Astrocyte (in vitro differentiated cells and primary cell): ENCODE measurements around the gene ARL15. TPM values are rescaled to one million over a fixed set of nuclear protein-coding genes. Genes with fewer than 3 reads are reported as not detected.

ENCODE experiments used
- DNase-seq: peaks from one replicate; pipeline ENCODE4 v3.0.0-alpha.2; 2010; ENCODE audit warnings: low read depth
- FAIRE-seq: peaks from 2 replicates; lab custom pipeline; 2011; peaks lifted over from hg19 to GRCh38; lab: Jason Lieb, UNC
- H2AFZ ChIP-seq: 2 replicates; pipeline ENCODE4 v1.6.0; 2012; ENCODE audit warnings: low read depth, low read length, inconsistent platforms
- H3K27ac ChIP-seq: 2 replicates; pipeline ENCODE4 v1.5.1; 2011; ENCODE audit warnings: low read depth, low read length, inconsistent platforms
- H3K27me3 ChIP-seq: 2 replicates; pipeline ENCODE4 v1.6.0; 2011; ENCODE audit warnings: low read length, inconsistent platforms; ENCODE audit not compliant: insufficient read depth
- H3K36me3 ChIP-seq: 2 replicates; pipeline ENCODE4 v1.5.1; 2011; ENCODE audit warnings: low read length, inconsistent platforms; ENCODE audit not compliant: insufficient read depth
- H3K4me1 ChIP-seq: 2 replicates; pipeline ENCODE4 v1.5.1; 2011; ENCODE audit warnings: low read length, inconsistent platforms; ENCODE audit not compliant: insufficient read depth
- H3K4me2 ChIP-seq: 2 replicates; pipeline ENCODE4 v1.6.0; 2012; ENCODE audit warnings: low read length, inconsistent platforms
- H3K4me3 ChIP-seq: 2 replicates; pipeline ENCODE4 v1.5.1; 2011; ENCODE audit warnings: low read depth, mild to moderate bottlenecking, low read length, inconsistent platforms; ENCODE audit not compliant: insufficient read depth
- H3K79me2 ChIP-seq: 2 replicates; pipeline ENCODE4 v1.6.0; 2012; ENCODE audit warnings: mild to moderate bottlenecking, low read length, inconsistent platforms; ENCODE audit not compliant: insufficient read depth
- H3K9ac ChIP-seq: 2 replicates; pipeline ENCODE4 v1.6.0; 2012; ENCODE audit warnings: mild to moderate bottlenecking, low read length, inconsistent platforms
- H3K9me3 ChIP-seq: 2 replicates; pipeline ENCODE4 v1.5.1; 2012; ENCODE audit warnings: low read depth, mild to moderate bottlenecking, low read length, inconsistent platforms; ENCODE audit not compliant: insufficient read depth
- H4K20me1 ChIP-seq: 2 replicates; pipeline ENCODE4 v1.6.0; 2012; ENCODE audit warnings: low read length, inconsistent platforms; ENCODE audit not compliant: insufficient read depth
- H3K27ac Mint-ChIP-seq: one replicate; pipeline ENCODE4 v1.8.0; 2021; ENCODE audit warnings: mild to moderate bottlenecking, mixed read lengths; ENCODE audit not compliant: unreplicated experiment
- H3K27me3 Mint-ChIP-seq: one replicate; pipeline ENCODE4 v1.8.0; 2021; ENCODE audit warnings: low read depth, mixed read lengths; ENCODE audit not compliant: unreplicated experiment
- H3K36me3 Mint-ChIP-seq: one replicate; pipeline ENCODE4 v1.8.0; 2021; ENCODE audit warnings: low read depth, mixed read lengths; ENCODE audit not compliant: unreplicated experiment
- H3K4me1 Mint-ChIP-seq: one replicate; pipeline ENCODE4 v1.8.0; 2021; ENCODE audit warnings: low read depth, mixed read lengths; ENCODE audit not compliant: unreplicated experiment
- H3K4me3 Mint-ChIP-seq: one replicate; pipeline ENCODE4 v1.8.0; 2021; ENCODE audit warnings: mild to moderate bottlenecking, moderate library complexity, mixed read lengths; ENCODE audit not compliant: unreplicated experiment
- H3K9me3 Mint-ChIP-seq: one replicate; pipeline ENCODE4 v1.8.0; 2021; ENCODE audit warnings: mild to moderate bottlenecking, mixed read lengths; ENCODE audit not compliant: unreplicated experiment
- CTCF ChIP-seq: IDR thresholded peaks from 2 replicates; pipeline ENCODE4 v1.5.1; 2011; ENCODE audit warnings: low read depth, mild to moderate bottlenecking, inconsistent platforms, low read length, moderate library complexity; ENCODE audit not compliant: insufficient read depth
- EZH2 ChIP-seq: IDR thresholded peaks from 2 replicates; pipeline ENCODE4 v1.6.1; 2012; ENCODE audit warnings: mild to moderate bottlenecking, low read length, inconsistent platforms; ENCODE audit not compliant: insufficient read depth
- total RNA-seq: library from RNA; stranded (reverse); gene quantifications from 2 replicates; pipeline ENCODE4 v1.2.1, GENCODE V29; 2021

The ARL15 gene
- total RNA-seq, 1 donor from 2014 or later: 29.1 TPM

DNA sequence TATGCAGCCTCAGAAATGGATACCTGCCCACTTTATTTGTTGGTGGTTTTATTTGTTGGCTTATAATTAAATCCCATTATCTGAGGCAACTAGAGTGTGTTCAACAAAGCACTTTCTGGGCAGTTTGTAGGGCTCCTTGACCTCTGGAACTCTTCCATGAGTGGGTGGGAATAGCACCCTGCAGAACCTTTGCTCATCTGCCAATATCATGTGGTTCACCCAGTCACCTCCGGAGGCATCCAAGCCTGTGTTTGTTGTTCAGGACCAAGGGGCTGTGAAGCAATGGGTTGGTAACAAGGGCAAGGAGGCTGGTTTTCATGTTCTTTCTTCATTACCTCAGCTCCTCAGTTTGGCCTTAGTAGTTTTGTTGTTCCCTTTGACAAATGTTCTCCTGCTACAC is 436.0 kb downstream of the ARL15 start:
- no peaks in the 10 kb centered on the region for H4K20me1 ChIP-seq
- H3K27me3 ChIP-seq: no peaks in the 10 kb centered on the region
- no peak overlapping the region for H2AFZ ChIP-seq
- FAIRE-seq (no peak), DNase-seq (no peak)
- H3K4me3 ChIP-seq: no peak overlapping the region
- H3K36me3 ChIP-seq: no peaks in the 10 kb centered on the region
- no peaks in the 10 kb centered on the region for H3K4me1 ChIP-seq
- no peak overlapping the region for H3K9ac ChIP-seq
- H3K27ac ChIP-seq: no peak overlapping the region
- TF ChIP-seq EZH2 (no peak), CTCF (no peak)
- no peaks in the 10 kb centered on the region for H3K9me3 Mint-ChIP-seq
- peaks cover 8% of the 10 kb centered on the region for H3K4me1 Mint-ChIP-seq
- H3K27me3 Mint-ChIP-seq: no peaks in the 10 kb centered on the region
- no peaks in the 10 kb centered on the region for H3K79me2 ChIP-seq
- no peak overlapping the region for H3K27ac Mint-ChIP-seq
- no peak overlapping the region for H3K4me2 ChIP-seq
- H3K9me3 ChIP-seq: no peaks in the 10 kb centered on the region
- H3K4me3 Mint-ChIP-seq: no peak overlapping the region
- peaks cover 4% of the 10 kb centered on the region for H3K36me3 Mint-ChIP-seq

DNA sequence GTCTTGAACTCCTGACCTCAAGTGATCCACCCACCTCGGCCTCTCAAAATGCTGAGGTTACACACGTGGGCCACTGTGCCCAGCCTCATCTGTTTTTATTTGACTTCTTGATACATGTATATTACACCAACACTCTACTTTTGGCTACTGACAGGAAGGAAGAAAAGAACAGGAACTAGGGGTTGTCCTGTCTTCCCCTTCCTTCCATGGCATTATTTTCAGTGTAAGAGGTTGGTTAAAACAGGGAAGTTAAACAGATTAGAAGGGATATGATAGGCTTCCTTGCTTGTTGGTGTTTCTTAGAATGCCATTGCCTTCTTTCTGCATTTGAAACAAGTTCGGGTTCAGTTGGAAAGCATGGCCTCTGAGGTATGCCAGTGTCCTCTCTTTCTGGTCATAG is 437.1 kb downstream of the ARL15 start:
- H3K27ac Mint-ChIP-seq: no peak overlapping the region

More for the DNA sequence above, 437.1 kb downstream of the ARL15 start:
- H3K4me1 Mint-ChIP-seq: peaks cover 8% of the 10 kb centered on the region
- no peak for DNase-seq
- no peaks in the 10 kb centered on the region for H3K27me3 Mint-ChIP-seq
- Histone ChIP-seq H3K27me3 (no peaks in the 10 kb centered on the region), H3K4me3 (no peak overlapping the region), H3K79me2 (no peaks in the 10 kb centered on the region), H2AFZ (no peak overlapping the region), H3K9ac (no peak overlapping the region), H3K9me3 (no peaks in the 10 kb centered on the region), H3K4me2 (no peak overlapping the region), H3K36me3 (no peaks in the 10 kb centered on the region), H3K27ac (no peak overlapping the region), H4K20me1 (no peaks in the 10 kb centered on the region), H3K4me1 (no peaks in the 10 kb centered on the region)
- peaks cover 4% of the 10 kb centered on the region for H3K36me3 Mint-ChIP-seq
- H3K4me3 Mint-ChIP-seq: no peak overlapping the region
- H3K9me3 Mint-ChIP-seq: no peaks in the 10 kb centered on the region
- TF ChIP-seq CTCF: no peak
- TF ChIP-seq EZH2: no peak
- FAIRE-seq: no peak
